Thymus (tissue), 11 donors: Measurements from ENCODE around the gene PCBP3. TPM values are rescaled to one million over a fixed set of nuclear protein-coding genes. Genes with fewer than 3 reads are reported as not detected.
A peak's percentile ranks its signal among the peaks of the same experiment; 100 is the strongest.

ENCODE experiments used
- DNase-seq, 9 donors: peaks; one replicate each; pipeline ENCODE4 v3.0.0-alpha.2; 2013; ENCODE audit warnings: low spot score in 9 of 9, low read depth in 6 of 9, missing footprints in 1 of 9
- H3K27ac ChIP-seq, 2 donors: one replicate each; pipeline ENCODE4 v1.5.1; 2013; ENCODE audit warnings: control low read depth in 1 of 2, low read depth in 1 of 2, low read length in 1 of 2, mild to moderate bottlenecking in 1 of 2, moderate library complexity in 1 of 2
- H3K27me3 ChIP-seq, 2 donors: one replicate each; pipeline ENCODE4 v1.5.1; 2013; ENCODE audit warnings: low read length in 1 of 2; ENCODE audit not compliant: control insufficient read depth in 2 of 2, insufficient read depth in 1 of 2
- H3K36me3 ChIP-seq, 2 donors: one replicate each; pipeline ENCODE4 v1.5.1; 2013; ENCODE audit warnings: low read length in 1 of 2, mild to moderate bottlenecking in 1 of 2, moderate library complexity in 1 of 2; ENCODE audit not compliant: control insufficient read depth in 2 of 2, insufficient read depth in 2 of 2
- H3K4me1 ChIP-seq, 2 donors: one replicate each; pipeline ENCODE4 v1.5.1; 2013; ENCODE audit warnings: low read length in 2 of 2; ENCODE audit not compliant: control insufficient read depth in 2 of 2, insufficient read depth in 2 of 2
- H3K4me3 ChIP-seq, 2 donors: one replicate each; pipeline ENCODE4 v1.5.1; 2013; ENCODE audit warnings: low read length in 2 of 2, control low read depth in 1 of 2, mild to moderate bottlenecking in 1 of 2
- H3K9me3 ChIP-seq, 2 donors: one replicate each; pipeline ENCODE4 v1.5.1; 2013; ENCODE audit warnings: low read length in 1 of 2, mild to moderate bottlenecking in 1 of 2; ENCODE audit not compliant: control insufficient read depth in 2 of 2, insufficient read depth in 1 of 2
- WGBS: extraction: QIAGEN DNeasy Blood & Tissue Kit; methylation state at CpG from one replicate; pipeline ENCODE4 v1.1.7; 2013; 5-methylcytosine and 5-hydroxymethylcytosine counted together
- polyA plus RNA-seq: library from polyadenylated mRNA; stranded (reverse); fragments of 200-250 nt; gene quantifications from one replicate; pipeline ENCODE4 v1.2.3, GENCODE V29; 2013
- total RNA-seq: library from RNA; stranded (reverse); fragments of 120-200 nt; gene quantifications from one replicate; pipeline ENCODE4 v1.2.4, GENCODE V29; 2013
- donor health status: healthy.

The PCBP3 gene
- total and polyA plus RNA-seq, 2 donors = 12.8 to 44.9 TPM

- Histone ChIP-seq H3K27ac (no peak overlapping the region), H3K4me1 (peaks cover 0 to 9% of the 10 kb centered on the region in 2 donors), H3K27me3 (peaks cover 35 to 72% of the 10 kb centered on the region in 2 donors), H3K4me3 (no peak overlapping the region), H3K9me3 (no peaks in the 10 kb centered on the region), H3K36me3 (no peaks in the 10 kb centered on the region)
- DNase-seq = no peak
- 89% methylated on average over 2 of the region's 2 CpGs for WGBS
Measured at GRCh38 chr21:45980271-45980670, 336.7 kb downstream of the PCBP3 start.

DNA sequence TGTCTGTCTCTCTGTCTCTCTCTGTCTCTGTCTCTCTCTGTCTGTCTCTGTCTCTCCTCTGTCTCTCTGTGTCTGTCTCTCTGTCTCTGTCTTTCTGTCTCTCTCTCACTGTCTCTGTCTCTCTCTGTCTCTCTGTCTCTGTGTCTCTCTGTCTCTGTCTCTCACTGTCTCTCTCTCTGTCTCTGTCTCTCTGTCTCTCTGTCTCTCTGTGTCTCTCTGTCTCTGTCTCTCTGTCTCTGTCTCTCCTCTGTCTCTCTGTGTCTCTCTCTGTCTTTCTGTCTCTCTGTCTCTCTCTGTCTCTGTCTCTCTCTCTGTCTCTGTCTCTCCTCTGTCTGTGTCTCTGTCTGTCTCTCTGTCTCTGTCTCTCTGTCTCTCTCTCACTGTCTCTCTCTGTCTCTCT, 337.2 kb downstream of the PCBP3 start:
- Histone ChIP-seq H3K4me1 (peaks cover 0 to 9% of the 10 kb centered on the region in 2 donors), H3K9me3 (no peaks in the 10 kb centered on the region), H3K4me3 (no peak overlapping the region), H3K36me3 (no peaks in the 10 kb centered on the region), H3K27ac (no peak overlapping the region), H3K27me3 (peaks cover 34 to 69% of the 10 kb centered on the region in 2 donors)
- no peak for DNase-seq

DNA sequence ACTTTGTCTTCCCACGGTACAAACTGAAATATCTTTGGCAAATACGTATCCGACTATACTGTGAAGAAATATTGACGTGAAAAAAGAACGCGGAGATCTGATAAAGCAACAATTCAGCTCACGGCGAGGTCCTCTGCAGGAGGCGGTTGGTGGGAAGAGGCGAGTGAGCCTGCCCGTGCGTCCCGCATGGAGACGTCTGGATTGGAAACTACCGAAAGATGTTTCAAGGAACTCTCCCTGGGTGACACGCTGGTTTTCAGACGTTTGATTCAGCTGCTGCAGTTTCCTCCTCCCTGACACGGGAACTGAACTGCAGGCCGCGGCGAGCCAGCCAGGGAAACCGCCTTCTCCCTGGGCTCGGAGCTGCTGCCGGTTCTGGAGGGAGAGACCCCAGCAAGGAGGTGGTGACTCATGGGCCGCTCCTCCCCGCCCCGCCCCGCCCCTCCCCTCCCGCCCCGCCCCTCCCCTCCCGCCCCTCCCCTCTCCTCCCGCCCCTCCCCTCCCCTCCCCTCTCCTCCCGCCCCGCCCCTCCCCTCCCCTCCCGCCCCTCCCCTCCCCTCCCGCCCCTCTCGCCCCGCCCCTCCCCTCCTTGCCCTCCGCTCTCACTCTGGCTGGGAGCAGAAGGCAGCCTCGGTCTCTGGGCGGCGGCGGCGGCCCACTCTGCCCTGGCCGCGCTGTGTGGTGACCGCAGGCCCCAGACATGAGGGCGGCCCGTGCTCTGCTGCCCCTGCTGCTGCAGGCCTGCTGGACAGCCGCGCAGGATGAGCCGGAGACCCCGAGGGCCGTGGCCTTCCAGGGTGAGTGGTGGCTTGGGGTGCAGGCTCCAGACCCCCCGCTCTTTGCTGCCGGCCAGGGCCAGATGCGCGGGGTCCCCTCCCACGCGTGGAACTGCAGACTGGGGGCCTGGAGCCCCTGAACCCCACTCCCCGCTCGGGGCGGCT, 337.9 kb downstream of the PCBP3 start, which contains the start of gene COL6A1:
Gene COL6A1 (plus strand): TSS at position 620 of the 941 bp plus-strand sequence. CDS start 81 bp downstream, at position 701.
- Histone ChIP-seq H3K27me3 (peaks cover 33 to 69% of the 10 kb centered on the region in 2 donors), H3K9me3 (no peaks in the 10 kb centered on the region), H3K36me3 (no peaks in the 10 kb centered on the region), H3K4me1 (peaks cover 0 to 9% of the 10 kb centered on the region in 2 donors), H3K27ac (peak within 1 kb of the TSS in 1 of 2 donors; percentile 36), H3K4me3 (peak within 1 kb of the TSS; percentile 37 to 47)
- 1% methylated on average over 53 of the region's 63 CpGs for WGBS
- peak in 4 of 9 donors; percentile 14 to 56 (median 26) for DNase-seq

- 10% methylated on average over 45 of the region's 45 CpGs for WGBS
- H3K9me3 ChIP-seq = no peaks in the 10 kb centered on the region
- no peak for DNase-seq
- peak overlapping the region; percentile 37 to 47 for H3K4me3 ChIP-seq
- peaks cover 0 to 9% of the 10 kb centered on the region in 2 donors for H3K4me1 ChIP-seq
- peaks cover 31 to 61% of the 10 kb centered on the region in 2 donors for H3K27me3 ChIP-seq
- no peaks in the 10 kb centered on the region for H3K36me3 ChIP-seq
- H3K27ac ChIP-seq = no peak overlapping the region
Measured at GRCh38 chr21:45982092-45982757, 338.7 kb downstream of the PCBP3 start.

GRCh38 chr21:45982758-45983648, 339.5 kb downstream of the PCBP3 start:
- WGBS = 60% methylated on average over 45 of the region's 45 CpGs
- H3K27me3 ChIP-seq = peaks cover 31 to 57% of the 10 kb centered on the region in 2 donors
- H3K27ac ChIP-seq = no peak overlapping the region
- H3K36me3 ChIP-seq = no peaks in the 10 kb centered on the region
- H3K9me3 ChIP-seq = no peaks in the 10 kb centered on the region
- DNase-seq = no peak
- peaks cover 0 to 6% of the 10 kb centered on the region in 2 donors for H3K4me1 ChIP-seq
- H3K4me3 ChIP-seq = peak overlapping the region; percentile 13 to 37

- Histone ChIP-seq H3K9me3 (no peaks in the 10 kb centered on the region), H3K4me1 (peaks cover 0 to 6% of the 10 kb centered on the region in 2 donors), H3K4me3 (peak overlapping the region in 1 of 2 donors; percentile 37), H3K36me3 (no peaks in the 10 kb centered on the region), H3K27ac (no peak overlapping the region), H3K27me3 (peaks cover 29 to 52% of the 10 kb centered on the region in 2 donors)
- WGBS = 96% methylated on average over 13 of the region's 13 CpGs
- DNase-seq = no peak
Measured at GRCh38 chr21:45983649-45983965, 340.1 kb downstream of the PCBP3 start.

DNA sequence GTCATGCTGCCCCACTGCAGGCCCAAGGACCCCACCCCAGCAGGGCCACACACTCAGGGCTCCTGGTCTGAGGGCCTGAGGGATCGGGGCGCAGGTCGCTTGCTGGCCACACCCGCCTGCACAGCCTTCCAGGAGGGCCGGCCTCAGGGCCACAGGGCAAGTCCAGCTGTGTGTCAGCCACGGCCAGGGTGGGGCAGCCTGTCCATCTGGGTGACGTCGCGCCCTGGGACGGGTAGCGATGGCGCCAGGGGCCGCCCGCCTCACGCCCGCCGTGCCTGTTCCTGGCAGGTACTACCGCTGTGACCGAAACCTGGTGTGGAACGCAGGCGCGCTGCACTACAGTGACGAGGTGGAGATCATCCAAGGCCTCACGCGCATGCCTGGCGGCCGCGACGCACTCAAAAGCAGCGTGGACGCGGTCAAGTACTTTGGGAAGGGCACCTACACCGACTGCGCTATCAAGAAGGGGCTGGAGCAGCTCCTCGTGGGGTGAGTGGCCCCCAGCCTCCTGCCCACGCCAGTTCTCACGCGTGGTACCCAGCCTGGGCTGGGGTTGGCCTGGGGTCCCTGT, 340.5 kb downstream of the PCBP3 start:
- Histone ChIP-seq H3K9me3 (no peaks in the 10 kb centered on the region), H3K27me3 (peaks cover 27 to 48% of the 10 kb centered on the region in 2 donors), H3K36me3 (no peaks in the 10 kb centered on the region), H3K4me3 (no peak overlapping the region), H3K4me1 (peaks cover 0 to 6% of the 10 kb centered on the region in 2 donors), H3K27ac (no peak overlapping the region)
- WGBS = 98% methylated on average over 38 of the region's 38 CpGs
- no peak for DNase-seq

DNA sequence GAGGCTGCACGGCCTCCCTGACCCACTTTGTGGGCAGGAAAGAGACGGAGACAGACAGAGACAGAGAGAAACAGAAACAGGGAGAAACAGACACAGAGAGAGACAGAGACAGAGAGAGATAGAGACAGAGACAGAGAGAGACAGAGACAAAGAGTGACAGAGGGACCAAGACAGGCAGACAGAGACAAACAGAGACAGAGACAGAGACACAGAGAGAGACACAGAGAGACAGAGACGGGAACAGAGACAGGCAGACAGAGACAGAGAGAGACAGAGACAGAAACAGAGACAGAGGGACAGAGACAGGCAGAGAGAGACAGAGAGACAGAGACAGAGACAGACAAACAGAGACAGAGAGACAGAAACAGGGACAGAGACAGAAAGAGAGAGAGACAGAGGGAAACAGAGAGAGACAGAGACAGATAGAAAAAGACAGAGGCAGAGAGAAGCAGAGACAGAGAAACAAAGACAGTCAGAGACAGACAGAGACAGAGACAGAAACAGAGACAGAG, 341.1 kb downstream of the PCBP3 start:
- Histone ChIP-seq H3K36me3 (no peaks in the 10 kb centered on the region), H3K4me1 (peaks cover 0 to 6% of the 10 kb centered on the region in 2 donors)
- 81% methylated on average over 3 of the region's 3 CpGs for WGBS

More for the DNA sequence above, 341.1 kb downstream of the PCBP3 start:
- no peak for DNase-seq
- Histone ChIP-seq H3K27ac (no peak overlapping the region), H3K27me3 (peaks cover 23 to 43% of the 10 kb centered on the region in 2 donors), H3K9me3 (no peaks in the 10 kb centered on the region), H3K4me3 (no peak overlapping the region)
